GM23338 (cell line): ENCODE results near the gene IQCM. TPM values are rescaled to one million over a fixed set of nuclear protein-coding genes. Genes with fewer than 3 reads are reported as not detected.

Experiments
- ATAC-seq: fragments of 200-7000 bp; cut with Tn5 transposase; 3 replicates; pipeline ENCODE4 v1.9.1; 2020
- DNase-seq: peaks from one replicate; pipeline ENCODE4 v3.0.0-alpha.2; 2015; ENCODE audit warnings: low spot score
- H2AFZ ChIP-seq: fragments of 200-600 bp; sonication (generic); 2 replicates; pipeline ENCODE4 v1.8.0; 2016; ENCODE audit warnings: antibody characterized with exemption, mild to moderate bottlenecking, moderate library complexity
- H3F3A ChIP-seq: fragments of 200-600 bp; sonication (generic); replicated peaks from 2 replicates; pipeline ENCODE4 v1.8.0; 2017; ENCODE audit warnings: antibody characterized with exemption, mixed run types, low read depth
- H3K27ac ChIP-seq: fragments of 200-600 bp; sonication (generic); 2 replicates; pipeline ENCODE4 v1.6.1; 2016; ENCODE audit warnings: low read depth
- H3K27me3 ChIP-seq: fragments of 200-600 bp; sonication (generic); 2 replicates; pipeline ENCODE4 v1.8.0; 2016; ENCODE audit warnings: mild to moderate bottlenecking, mixed run types, moderate library complexity; ENCODE audit not compliant: insufficient read depth
- H3K36me3 ChIP-seq: fragments of 200-600 bp; sonication (generic); 2 replicates; pipeline ENCODE4 v1.8.0; 2016; ENCODE audit warnings: mild to moderate bottlenecking; ENCODE audit not compliant: insufficient read depth
- H3K4me1 ChIP-seq: fragments of 200-600 bp; sonication (generic); 2 replicates; pipeline ENCODE4 v1.8.0; 2016; ENCODE audit warnings: mild to moderate bottlenecking, moderate library complexity; ENCODE audit not compliant: insufficient read depth
- H3K4me2 ChIP-seq: fragments of 200-600 bp; sonication (generic); 2 replicates; pipeline ENCODE4 v1.7.1; 2017; ENCODE audit warnings: mixed run types
- H3K4me3 ChIP-seq: fragments of 200-600 bp; sonication (generic); 2 replicates; pipeline ENCODE4 v1.6.1; 2016; ENCODE audit warnings: mixed run types
- H3K79me2 ChIP-seq: fragments of 200-600 bp; sonication (generic); replicated peaks from 2 replicates; pipeline ENCODE4 v1.8.0; 2017; ENCODE audit warnings: mild to moderate bottlenecking; ENCODE audit not compliant: insufficient read depth
- H3K9me2 ChIP-seq: fragments of 200-600 bp; sonication (generic); 2 replicates; pipeline ENCODE4 v1.8.0; 2017; ENCODE audit not compliant: insufficient read depth
- H4K20me1 ChIP-seq: fragments of 200-600 bp; sonication (generic); replicated peaks from 2 replicates; pipeline ENCODE4 v1.8.0; 2017; ENCODE audit warnings: mild to moderate bottlenecking; ENCODE audit not compliant: insufficient read depth
- H3K27ac Mint-ChIP-seq: 2 replicates; pipeline ENCODE4 v1.8.0; 2020; ENCODE audit warnings: inconsistent platforms, mild to moderate bottlenecking, moderate library complexity, mixed read lengths
- H3K27me3 Mint-ChIP-seq: 3 replicates; pipeline ENCODE4 v1.8.0; 2022; ENCODE audit warnings: low read depth, mild to moderate bottlenecking, moderate library complexity, mixed read lengths, inconsistent platforms; ENCODE audit not compliant: insufficient read depth, poor library complexity
- H3K36me3 Mint-ChIP-seq: 3 replicates; pipeline ENCODE4 v1.8.0; 2021; ENCODE audit warnings: low read depth, mild to moderate bottlenecking, inconsistent platforms, moderate library complexity, mixed read lengths
- H3K4me1 Mint-ChIP-seq: 3 replicates; pipeline ENCODE4 v1.8.0; 2020; ENCODE audit warnings: mild to moderate bottlenecking, inconsistent platforms, mixed read lengths
- H3K4me3 Mint-ChIP-seq: 3 replicates; pipeline ENCODE4 v1.8.0; 2021; ENCODE audit warnings: moderate library complexity, mild to moderate bottlenecking, inconsistent platforms, mixed read lengths
- H3K9me3 Mint-ChIP-seq: 3 replicates; pipeline ENCODE4 v1.8.0; 2020; ENCODE audit warnings: moderate library complexity, mild to moderate bottlenecking, inconsistent platforms, mixed read lengths
- CREB1 ChIP-seq: fragments of 250-450 bp; sonication (Bioruptor Pico); IDR thresholded peaks from 2 replicates; pipeline ENCODE4 v1.5.0; 2020; ENCODE audit warnings: low read depth, mild to moderate bottlenecking, moderate library complexity
- EZH2 ChIP-seq: fragments of 200-600 bp; sonication (generic); IDR thresholded peaks from one replicate; pipeline ENCODE4 v1.8.0; 2017; ENCODE audit warnings: antibody characterized with exemption, mild to moderate bottlenecking, low read depth; ENCODE audit not compliant: unreplicated experiment
- EZH2phosphoT487 ChIP-seq: fragments of 200-600 bp; sonication (generic); IDR thresholded peaks from one replicate; pipeline ENCODE4 v1.8.1; 2018; ENCODE audit warnings: antibody characterized with exemption; ENCODE audit not compliant: unreplicated experiment
- JUNB ChIP-seq: IDR thresholded peaks from one replicate; pipeline ENCODE4 v1.6.1; 2016; ENCODE audit warnings: antibody characterized with exemption; ENCODE audit not compliant: unreplicated experiment
- NANOG ChIP-seq: IDR thresholded peaks from 2 replicates; pipeline ENCODE4 v1.6.1; 2016; ENCODE audit warnings: antibody characterized with exemption, borderline replicate concordance
- POLR2AphosphoS5 ChIP-seq: IDR thresholded peaks from 2 replicates; pipeline ENCODE4 v1.6.1; 2016; ENCODE audit warnings: antibody characterized with exemption, low read depth
- STAT1 ChIP-seq: IDR thresholded peaks from one replicate; pipeline ENCODE4 v1.6.1; 2016; ENCODE audit warnings: antibody characterized with exemption; ENCODE audit not compliant: unreplicated experiment
- ZNF114 ChIP-seq: fragments of 250-450 bp; sonication (Bioruptor Pico); IDR thresholded peaks from 2 replicates; pipeline ENCODE4 v1.5.0; 2020; ENCODE audit warnings: mild to moderate bottlenecking, moderate library complexity
- ZNF331 ChIP-seq: fragments of 250-450 bp; sonication (Bioruptor Pico); IDR thresholded peaks from 2 replicates; pipeline ENCODE4 v1.5.0; 2020; ENCODE audit warnings: low read depth, mild to moderate bottlenecking, moderate library complexity
- ZNF462 ChIP-seq: fragments of 250-450 bp; sonication (Bioruptor Pico); IDR thresholded peaks from 2 replicates; pipeline ENCODE4 v1.5.0; 2020; ENCODE audit warnings: mild to moderate bottlenecking, moderate library complexity
- polyA plus RNA-seq: library from polyadenylated mRNA; unstranded; fragments of >200 nt; fragmentation: Nextera tagmentation; extraction: Ambion mirVana; gene quantifications from 2 replicates; pipeline ENCODE4 v1.2.1, GENCODE V29; 2016
- total RNA-seq: library from RNA; depleted of rRNA; stranded (reverse); fragments of >200 nt; shearing (Covaris generic); gene quantifications from 2 replicates; pipeline ENCODE4 v1.2.3, GENCODE V29; 2014
- TF ChIP-seq, protein P1 (sequence below): IDR thresholded peaks from 2 replicates; pipeline ENCODE4 v1.6.1; 2016; ENCODE audit warnings: antibody characterized with exemption

Gene IQCM
- total and polyA plus RNA-seq, 2 experiments from 2014 or later, result not detected

GRCh38 chr4:149790172-149790907, 25.3 kb downstream of the IQCM start:
- no peak overlapping the region for H2AFZ ChIP-seq
- no peaks in the 10 kb centered on the region for H3K36me3 Mint-ChIP-seq
- no peak overlapping the region for H3K4me2 ChIP-seq
- H3K27me3 Mint-ChIP-seq, result no peaks in the 10 kb centered on the region
- no peaks in the 10 kb centered on the region for H4K20me1 ChIP-seq
- ATAC-seq (no peak), DNase-seq (no peak)
- no peak for TF ChIP-seq CREB1 (CRISPR knock-in tag)
- no peak for TF ChIP-seq NANOG
- no peak for TF ChIP-seq POLR2AphosphoS5
- TF ChIP-seq ZNF114 (CRISPR knock-in tag), result no peak
- TF ChIP-seq JUNB, result no peak
- TF ChIP-seq EZH2, result no peak
- no peak for TF ChIP-seq ZNF331 (CRISPR knock-in tag)
- TF ChIP-seq, protein P1, sequence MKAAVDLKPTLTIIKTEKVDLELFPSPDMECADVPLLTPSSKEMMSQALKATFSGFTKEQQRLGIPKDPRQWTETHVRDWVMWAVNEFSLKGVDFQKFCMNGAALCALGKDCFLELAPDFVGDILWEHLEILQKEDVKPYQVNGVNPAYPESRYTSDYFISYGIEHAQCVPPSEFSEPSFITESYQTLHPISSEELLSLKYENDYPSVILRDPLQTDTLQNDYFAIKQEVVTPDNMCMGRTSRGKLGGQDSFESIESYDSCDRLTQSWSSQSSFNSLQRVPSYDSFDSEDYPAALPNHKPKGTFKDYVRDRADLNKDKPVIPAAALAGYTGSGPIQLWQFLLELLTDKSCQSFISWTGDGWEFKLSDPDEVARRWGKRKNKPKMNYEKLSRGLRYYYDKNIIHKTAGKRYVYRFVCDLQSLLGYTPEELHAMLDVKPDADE, result no peak
- no peak for TF ChIP-seq EZH2phosphoT487
- TF ChIP-seq STAT1, result no peak
- TF ChIP-seq ZNF462 (CRISPR knock-in tag), result no peak
- no peak overlapping the region for H3K27ac Mint-ChIP-seq
- H3K79me2 ChIP-seq, result no peaks in the 10 kb centered on the region
- H3K27me3 ChIP-seq, result no peaks in the 10 kb centered on the region
- no peak overlapping the region for H3K4me3 ChIP-seq
- H3F3A ChIP-seq, result no peaks in the 10 kb centered on the region
- H3K36me3 ChIP-seq, result no peaks in the 10 kb centered on the region
- H3K4me3 Mint-ChIP-seq, result no peak overlapping the region
- H3K4me1 Mint-ChIP-seq, result peaks cover 4% of the 10 kb centered on the region; the same call in 2 of the 3 replicates
- no peaks in the 10 kb centered on the region for H3K9me2 ChIP-seq
- no peaks in the 10 kb centered on the region for H3K9me3 Mint-ChIP-seq
- H3K4me1 ChIP-seq, result no peaks in the 10 kb centered on the region
- no peak overlapping the region for H3K27ac ChIP-seq
